Mesothelial cell of epicardium (in vitro differentiated cells): ENCODE data around the gene ANKRD44. TPM values are rescaled to one million over a fixed set of nuclear protein-coding genes. Genes with fewer than 3 reads are reported as not detected.

ENCODE experiments used
- DNase-seq, 2 experiments: peaks; one replicate each; pipeline ENCODE4 v3.0.0; 2021; ENCODE audit warnings: low spot score in 2 of 2; ENCODE audit not compliant: unreplicated experiment in 2 of 2
- H3K27ac Mint-ChIP-seq: 2 replicates; pipeline ENCODE4 v1.8.0; 2021; ENCODE audit warnings: mixed read lengths
- H3K27me3 Mint-ChIP-seq: 2 replicates; pipeline ENCODE4 v1.8.0; 2021; ENCODE audit warnings: low read depth, mixed read lengths
- H3K36me3 Mint-ChIP-seq: 2 replicates; pipeline ENCODE4 v1.8.0; 2021; ENCODE audit warnings: mixed read lengths
- H3K4me1 Mint-ChIP-seq: 2 replicates; pipeline ENCODE4 v1.8.0; 2021; ENCODE audit warnings: mixed read lengths
- H3K4me3 Mint-ChIP-seq: 2 replicates; pipeline ENCODE4 v1.8.0; 2021; ENCODE audit warnings: mild to moderate bottlenecking, moderate library complexity, mixed read lengths
- H3K9me3 Mint-ChIP-seq: 2 replicates; pipeline ENCODE4 v1.8.0; 2021; ENCODE audit warnings: mixed read lengths
- CTCF ChIP-seq: fragments of 200-600 bp; sonication (generic); IDR thresholded peaks from one replicate; pipeline ENCODE4 v1.5.0; 2021; ENCODE audit warnings: antibody characterized with exemption; ENCODE audit not compliant: unreplicated experiment
- total RNA-seq: library from RNA; stranded (reverse); gene quantifications from 3 replicates; pipeline ENCODE4 v1.2.1, GENCODE V29; 2021

Gene ANKRD44
- total RNA-seq, 1 donor from 2014 or later: 10.4 TPM

- TF ChIP-seq CTCF: no peak
- no peak for DNase-seq
- H3K9me3 Mint-ChIP-seq: no peaks in the 10 kb centered on the region
- H3K4me1 Mint-ChIP-seq: peaks cover 19% of the 10 kb centered on the region
- H3K4me3 Mint-ChIP-seq: no peak overlapping the region
- H3K27me3 Mint-ChIP-seq: no peaks in the 10 kb centered on the region
- no peak overlapping the region for H3K27ac Mint-ChIP-seq
- H3K36me3 Mint-ChIP-seq: no peaks in the 10 kb centered on the region
Observed at GRCh38 chr2:197251576-197251975, 59.0 kb downstream of the ANKRD44 start.

DNA sequence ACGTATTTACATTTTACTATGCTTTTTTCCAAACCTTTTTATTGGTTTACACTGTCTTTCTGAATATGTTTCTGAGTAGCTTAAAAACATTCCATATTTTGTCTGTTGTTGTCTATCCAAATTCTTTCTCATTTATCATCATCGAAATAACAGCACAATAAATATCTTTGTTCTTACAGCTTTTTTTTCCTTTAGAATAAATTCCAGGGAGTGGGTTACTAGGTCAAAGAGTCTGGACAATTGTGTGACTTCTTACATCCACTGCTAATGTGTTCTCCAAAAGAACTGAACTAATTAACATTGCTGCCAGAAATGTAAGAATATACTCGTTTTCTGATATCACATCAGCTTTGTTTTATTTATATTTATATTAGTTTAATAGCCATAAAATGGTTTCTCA lies 59.4 kb downstream of the ANKRD44 start:
- no peak for DNase-seq
- H3K9me3 Mint-ChIP-seq: no peaks in the 10 kb centered on the region

GRCh38 chr2:197250084-197250397 lies 60.5 kb downstream of the ANKRD44 start:
- no peak for DNase-seq
- Mint-ChIP-seq H3K27me3 (no peaks in the 10 kb centered on the region), H3K36me3 (no peaks in the 10 kb centered on the region), H3K4me3 (no peak overlapping the region), H3K9me3 (no peaks in the 10 kb centered on the region), H3K27ac (no peak overlapping the region), H3K4me1 (peaks cover 9% of the 10 kb centered on the region)
- TF ChIP-seq CTCF: no peak

More for the DNA sequence above, 59.4 kb downstream of the ANKRD44 start:
- no peak for TF ChIP-seq CTCF
- Mint-ChIP-seq H3K4me3 (no peak overlapping the region), H3K4me1 (peaks cover 17% of the 10 kb centered on the region), H3K27ac (no peak overlapping the region), H3K27me3 (no peaks in the 10 kb centered on the region), H3K36me3 (no peaks in the 10 kb centered on the region)

DNA sequence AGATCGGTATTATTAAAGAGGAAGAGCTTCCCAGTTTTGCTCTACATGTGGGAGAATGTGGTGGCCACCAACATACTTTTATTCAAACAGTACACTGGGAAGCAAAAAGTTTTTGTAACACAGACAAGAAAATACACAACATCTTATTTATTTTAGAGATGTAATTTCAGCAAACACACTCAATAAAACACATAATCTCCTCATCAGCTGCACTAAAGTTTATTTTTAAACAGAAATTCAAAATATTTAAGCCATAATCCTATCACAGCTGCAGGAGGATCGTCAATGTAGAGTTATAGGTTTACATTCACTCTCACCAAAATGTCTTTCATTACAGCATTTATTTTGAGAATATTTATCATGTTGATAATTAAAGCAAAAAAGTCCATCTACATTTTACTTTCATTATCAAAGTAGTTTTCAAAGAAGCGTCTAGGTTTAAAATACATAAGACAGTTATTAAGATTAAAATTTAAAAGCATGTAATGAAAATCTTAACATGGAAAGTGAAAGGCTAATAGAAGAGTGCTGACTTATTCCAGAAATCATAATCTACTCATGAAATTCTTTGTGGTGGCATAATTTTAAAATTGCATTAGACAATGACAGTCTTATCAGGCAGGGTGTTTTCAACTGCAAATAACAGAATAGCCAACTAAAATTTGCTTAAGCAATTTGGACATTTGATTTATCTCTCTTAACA lies 61.0 kb downstream of the ANKRD44 start:
- Mint-ChIP-seq H3K4me1 (peaks cover 5% of the 10 kb centered on the region), H3K4me3 (no peak overlapping the region), H3K36me3 (no peaks in the 10 kb centered on the region), H3K27ac (no peak overlapping the region), H3K9me3 (no peaks in the 10 kb centered on the region), H3K27me3 (no peaks in the 10 kb centered on the region)
- DNase-seq: no peak
- TF ChIP-seq CTCF: no peak

DNA sequence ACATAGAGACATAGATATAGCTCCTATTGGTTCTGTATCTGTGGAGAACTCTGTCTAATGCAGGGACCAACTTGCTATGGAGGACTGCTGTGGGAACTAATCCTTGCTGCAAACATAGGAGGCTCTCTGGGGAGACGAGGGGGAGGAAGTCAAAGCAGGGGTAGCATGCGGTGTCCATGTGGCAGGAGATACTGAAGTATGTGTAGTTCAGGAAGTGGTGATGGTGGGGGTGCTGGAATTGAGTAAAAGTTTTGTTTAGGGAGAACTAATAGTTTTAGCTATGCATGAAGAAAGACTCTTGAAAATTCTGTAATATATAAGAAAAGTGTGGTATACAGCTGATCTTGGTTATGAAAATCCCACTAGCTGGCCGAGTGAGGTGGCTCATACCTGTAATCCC lies 62.0 kb downstream of the ANKRD44 start:
- H3K9me3 Mint-ChIP-seq: no peaks in the 10 kb centered on the region
- no peak for DNase-seq

More for the DNA sequence above, 62.0 kb downstream of the ANKRD44 start:
- no peak for TF ChIP-seq CTCF
- H3K36me3 Mint-ChIP-seq: no peaks in the 10 kb centered on the region
- no peaks in the 10 kb centered on the region for H3K27me3 Mint-ChIP-seq
- no peak overlapping the region for H3K4me3 Mint-ChIP-seq
- no peak overlapping the region for H3K27ac Mint-ChIP-seq
- H3K4me1 Mint-ChIP-seq: peaks cover 5% of the 10 kb centered on the region
